Peyer's patch (tissue), 4 donors: ENCODE measurements around the gene GBX2. TPM values are rescaled to one million over a fixed set of nuclear protein-coding genes. Genes with fewer than 3 reads are reported as not detected.

ENCODE experiments used
- DNase-seq, 3 donors: peaks; one replicate each; pipeline ENCODE4 v3.0.0-alpha.2; 2017 to 2019
- H3K27ac ChIP-seq, 4 donors: fragments of 200-600 bp; sonication (generic); one replicate each; pipeline ENCODE4 v1.5.1; 2016 to 2019
- H3K27me3 ChIP-seq, 2 donors: fragments of 200-600 bp; sonication (generic); one replicate each; pipeline ENCODE4 v1.5.1; 2019
- H3K36me3 ChIP-seq, 3 donors: fragments of 200-600 bp; sonication (generic); one replicate each; pipeline ENCODE4 v1.5.1; 2016 to 2019
- H3K4me1 ChIP-seq, 4 donors: fragments of 200-600 bp; sonication (generic); one replicate each; pipeline ENCODE4 v1.5.1; 2016 to 2019
- H3K4me3 ChIP-seq, 4 donors: fragments of 200-600 bp; sonication (generic); 1 replicate in 3 of 4; 2 replicates in 1 of 4; pipeline ENCODE4 v1.5.1; 2016 to 2019; ENCODE audit warnings: mild to moderate bottlenecking in 1 of 4
- H3K9me3 ChIP-seq, 4 donors: fragments of 200-600 bp; sonication (generic); one replicate each; pipeline ENCODE4 v1.5.1; 2016 to 2019; ENCODE audit warnings: mild to moderate bottlenecking in 1 of 4
- CTCF ChIP-seq, 6 experiments: fragments of 450-650 bp in 4 of 6; fragments of 200-600 bp in 2 of 6; sonication (generic) in 1 of 6; IDR thresholded peaks; one replicate each; pipeline ENCODE4 v1.5.1; 2017 to 2019; ENCODE audit warnings: antibody characterized with exemption in 6 of 6, mild to moderate bottlenecking in 3 of 6, moderate library complexity in 1 of 6
- POLR2A ChIP-seq, 2 donors: fragments of 450-650 bp; IDR thresholded peaks; one replicate each; pipeline ENCODE4 v1.5.1; 2017; ENCODE audit warnings: antibody characterized with exemption in 2 of 2, mild to moderate bottlenecking in 2 of 2, moderate library complexity in 2 of 2
- total RNA-seq, 4 donors: library from RNA; depleted of rRNA; stranded (reverse); fragments of >200 nt; gene quantifications; one replicate each; pipeline ENCODE4 v1.1.0, GENCODE V29; 2016

The GBX2 gene
- total RNA-seq, 4 donors from 2014 or later = not detected

GRCh38 chr2:236165842-236166795 is 2.1 kb downstream of the GBX2 start:
- Histone ChIP-seq H3K27me3 (peaks cover 0 to 85% of the 10 kb centered on the region in 2 donors), H3K27ac (no peak overlapping the region), H3K4me1 (peaks cover 0 to 58% (median 4%) of the 10 kb centered on the region in 4 donors), H3K36me3 (no peaks in the 10 kb centered on the region), H3K4me3 (peak overlapping the region in 2 of 4 donors; percentile 33 to 41), H3K9me3 (peaks cover 0 to 6% (median 0%) of the 10 kb centered on the region in 4 donors)
- no peak for TF ChIP-seq POLR2A (IDR thresholded peaks at IDR 0.05)
- TF ChIP-seq CTCF (IDR thresholded peaks at IDR 0.05) = no peak
- no peak for DNase-seq

GRCh38 chr2:236164925-236165841 is 3.0 kb downstream of the GBX2 start:
- Histone ChIP-seq H3K9me3 (peaks cover 0 to 6% (median 0%) of the 10 kb centered on the region in 4 donors), H3K27ac (no peak overlapping the region), H3K4me3 (peak overlapping the region in 1 of 4 donors; percentile 44), H3K4me1 (peaks cover 0 to 56% (median 4%) of the 10 kb centered on the region in 4 donors), H3K36me3 (no peaks in the 10 kb centered on the region), H3K27me3 (peaks cover 0 to 82% of the 10 kb centered on the region in 2 donors)
- no peak for DNase-seq
- TF ChIP-seq POLR2A (IDR thresholded peaks at IDR 0.05) (no peak), CTCF (IDR thresholded peaks at IDR 0.05) (no peak)

GRCh38 chr2:236164201-236164924 is 3.8 kb downstream of the GBX2 start:
- no peak overlapping the region for H3K27ac ChIP-seq
- H3K27me3 ChIP-seq = peaks cover 0 to 80% of the 10 kb centered on the region in 2 donors
- no peaks in the 10 kb centered on the region for H3K36me3 ChIP-seq
- H3K9me3 ChIP-seq = peaks cover 0 to 6% (median 0%) of the 10 kb centered on the region in 4 donors
- TF ChIP-seq POLR2A (IDR thresholded peaks at IDR 0.05) (no peak), CTCF (IDR thresholded peaks at IDR 0.05) (no peak)
- H3K4me1 ChIP-seq = peaks cover 0 to 56% (median 4%) of the 10 kb centered on the region in 4 donors
- DNase-seq = no peak
- peak overlapping the region in 3 of 4 donors; percentile 19 to 44 (median 29) for H3K4me3 ChIP-seq

- Histone ChIP-seq H3K9me3 (peaks cover 0 to 6% (median 0%) of the 10 kb centered on the region in 4 donors), H3K4me1 (peaks cover 0 to 54% (median 4%) of the 10 kb centered on the region in 4 donors), H3K36me3 (no peaks in the 10 kb centered on the region), H3K27me3 (peaks cover 0 to 74% of the 10 kb centered on the region in 2 donors), H3K4me3 (peak overlapping the region in 3 of 4 donors; percentile 19 to 44 (median 29)), H3K27ac (no peak overlapping the region)
- TF ChIP-seq POLR2A (IDR thresholded peaks at IDR 0.05) (no peak), CTCF (IDR thresholded peaks at IDR 0.05) (no peak)
- no peak for DNase-seq
Measured at GRCh38 chr2:236163471-236164200, 4.5 kb downstream of the GBX2 start.
